GM19467 (cell line): ENCODE results near the gene MRPL23.

Experiments
- ATAC-seq: cut with Tn5 transposase; IDR thresholded peaks from one replicate; pipeline ENCODE4 v1.9.1; 2021; ENCODE audit warnings: mild to moderate bottlenecking, moderate library complexity; ENCODE audit not compliant: unreplicated experiment

MRPL23 gene

DNA sequence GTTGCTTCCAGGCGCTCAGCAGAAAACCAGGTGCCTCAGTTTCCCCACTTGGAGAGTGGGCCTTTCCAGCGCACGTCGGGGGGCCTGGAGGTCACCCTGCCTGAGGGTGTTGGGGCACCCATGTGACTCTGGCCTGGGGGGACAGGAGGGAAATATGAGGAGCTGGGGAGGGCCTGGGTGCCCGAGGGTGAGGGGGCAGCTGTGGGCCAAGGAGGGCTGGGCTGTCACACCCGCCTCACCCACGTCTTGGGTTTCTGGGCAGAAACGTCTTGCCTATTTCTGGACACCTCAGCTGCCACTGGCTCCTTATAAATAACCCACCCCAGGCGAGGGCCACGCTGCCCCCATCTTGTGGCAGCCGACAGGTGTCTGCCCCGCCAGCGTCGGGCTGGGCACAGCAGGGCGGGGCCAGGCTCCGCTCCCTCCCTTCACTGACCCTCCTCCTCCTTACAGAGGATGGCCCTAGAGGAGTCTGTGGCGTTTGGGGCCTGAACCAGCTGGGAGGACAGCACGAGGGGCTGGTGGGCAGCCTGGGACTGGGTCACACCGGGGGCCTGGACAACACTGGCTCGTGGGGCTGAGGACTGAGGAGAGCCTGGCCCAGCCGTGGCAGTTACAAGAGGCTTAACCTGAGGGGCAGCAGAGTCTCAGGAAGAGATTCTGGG is 26.1 kb upstream of the MRPL23 start:
- no peak for ATAC-seq

DNA sequence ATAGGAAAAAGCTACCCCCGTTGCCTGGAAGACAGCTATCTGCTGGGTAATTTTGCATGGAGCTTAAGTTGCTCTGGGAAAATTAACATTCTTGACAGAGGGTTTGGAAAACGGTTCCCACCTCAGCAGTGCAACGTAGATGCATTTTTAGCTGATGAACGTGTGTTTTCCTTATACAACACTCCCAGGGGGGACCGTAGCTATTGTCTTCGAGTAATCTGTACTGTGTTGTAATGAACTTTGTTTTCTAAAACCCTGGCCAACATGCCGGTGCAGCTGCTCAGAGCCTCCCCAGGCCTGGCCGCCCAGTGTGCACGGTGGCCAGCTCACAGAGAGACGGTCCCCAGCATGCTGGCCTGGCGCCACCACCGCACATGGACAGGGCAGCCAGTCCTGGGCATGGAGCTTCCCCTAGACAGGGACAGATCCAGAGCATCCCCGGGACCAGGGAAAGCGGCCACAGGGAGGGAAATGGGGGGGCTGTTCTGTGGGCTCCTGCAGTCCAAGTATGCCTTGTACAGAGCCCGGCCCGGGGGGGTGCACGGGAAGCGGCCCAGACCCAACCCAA is 25.5 kb upstream of the MRPL23 start:
- no peak for ATAC-seq

GRCh38 chr11:1922481-1923081 is 24.6 kb upstream of the MRPL23 start:
- no peak for ATAC-seq

DNA sequence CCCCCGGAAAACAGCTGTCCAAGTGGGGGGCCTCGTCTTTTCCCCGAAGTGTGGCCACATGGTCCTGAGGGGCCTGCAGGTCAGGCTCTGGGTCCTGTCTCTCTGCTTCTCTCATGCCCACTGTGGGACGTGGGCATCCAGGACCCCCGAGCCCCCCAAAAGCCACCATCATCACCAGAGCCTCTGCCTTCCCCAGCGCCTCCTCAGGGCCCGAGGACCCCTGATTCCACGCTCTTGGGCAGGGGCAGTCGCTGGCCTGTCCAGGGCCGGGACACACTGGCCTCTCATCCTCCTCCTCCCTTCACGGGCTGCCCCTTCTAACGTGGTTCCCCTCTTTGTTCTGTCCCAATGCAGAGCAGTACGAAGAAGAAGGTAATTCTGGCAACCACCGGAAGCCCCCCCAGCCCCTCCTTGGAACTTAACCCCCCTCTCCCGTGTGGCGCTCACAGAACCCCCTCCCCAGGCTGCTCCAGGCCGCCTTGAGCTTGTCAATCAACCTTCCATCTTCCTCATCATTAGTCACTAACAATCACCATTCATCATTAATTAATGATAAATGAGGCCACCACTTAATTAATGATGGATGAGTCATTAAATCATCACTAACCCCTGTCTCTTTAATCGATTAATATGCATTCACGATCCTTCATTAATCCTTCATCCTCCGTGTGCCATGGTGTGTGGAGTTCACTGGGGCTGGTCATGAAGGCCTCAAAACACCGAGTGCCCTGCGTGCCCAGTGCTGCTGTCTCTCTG is 23.8 kb upstream of the MRPL23 start:
- no peak for ATAC-seq

DNA sequence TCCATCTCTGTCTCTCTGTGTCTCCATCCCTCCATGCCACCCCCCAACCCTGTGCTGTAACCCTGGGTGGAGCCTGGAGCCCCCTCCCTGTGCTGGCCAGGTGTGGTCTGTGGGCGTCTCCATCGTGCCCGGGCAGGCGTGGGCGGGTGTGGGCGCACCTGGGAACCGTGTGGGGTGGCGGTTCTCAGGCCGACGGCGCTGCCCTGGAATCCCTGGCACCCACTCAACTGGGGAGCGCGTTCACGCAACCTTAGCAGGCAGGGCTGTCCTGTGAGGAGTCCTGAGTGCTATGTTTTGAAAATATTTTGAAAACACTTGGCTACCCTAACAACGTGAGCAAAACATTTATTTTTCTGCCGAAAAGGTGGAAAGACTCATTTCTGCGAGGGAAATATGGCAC is 23.0 kb upstream of the MRPL23 start:
- ATAC-seq = no peak

DNA sequence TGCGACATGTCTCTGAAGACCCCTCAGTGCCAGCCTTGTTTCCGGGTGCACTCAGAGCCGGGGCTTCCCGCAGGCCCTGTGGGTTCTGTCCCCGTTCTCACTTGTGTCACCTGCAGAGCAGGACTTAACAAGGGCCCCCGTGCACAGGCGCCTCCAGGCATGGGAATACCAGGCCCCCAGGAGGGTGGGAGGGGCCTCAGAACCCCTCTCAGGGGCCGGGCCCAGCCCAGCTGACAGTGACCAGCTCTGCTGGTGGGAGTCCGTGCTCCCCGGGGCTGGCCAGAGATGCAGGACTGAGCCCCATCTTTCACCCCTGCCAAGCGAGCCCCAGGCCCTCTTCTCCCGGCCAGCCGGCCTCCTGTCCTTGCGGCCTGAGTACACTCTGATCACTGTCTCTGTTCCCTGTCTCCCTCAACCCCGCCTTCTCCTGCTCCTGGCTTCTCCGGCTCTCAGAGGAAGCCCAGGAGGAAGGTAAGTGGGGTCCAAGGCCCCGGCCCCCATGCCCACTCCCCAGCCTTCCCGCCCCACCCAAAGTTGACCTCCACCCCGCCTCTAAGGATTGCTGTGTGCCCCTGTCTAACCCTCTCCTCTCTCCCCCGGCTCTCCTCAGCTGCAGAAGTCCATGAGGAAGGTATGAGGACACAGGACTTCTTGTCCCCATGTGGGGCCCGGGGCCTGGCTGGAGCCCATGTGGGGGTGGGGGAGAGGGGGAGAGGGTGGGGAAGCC is 22.3 kb upstream of the MRPL23 start:
- no peak for ATAC-seq

GRCh38 chr11:1925373-1926155 is 21.6 kb upstream of the MRPL23 start:
- ATAC-seq = no peak

GRCh38 chr11:1926156-1927025 is 20.7 kb upstream of the MRPL23 start:
- no peak for ATAC-seq

- ATAC-seq = no peak
These were observed 19.9 kb upstream of the MRPL23 start for GRCh38 chr11:1927026-1927847.

- ATAC-seq = no peak
These were observed 19.2 kb upstream of the MRPL23 start for GRCh38 chr11:1927848-1928469.

DNA sequence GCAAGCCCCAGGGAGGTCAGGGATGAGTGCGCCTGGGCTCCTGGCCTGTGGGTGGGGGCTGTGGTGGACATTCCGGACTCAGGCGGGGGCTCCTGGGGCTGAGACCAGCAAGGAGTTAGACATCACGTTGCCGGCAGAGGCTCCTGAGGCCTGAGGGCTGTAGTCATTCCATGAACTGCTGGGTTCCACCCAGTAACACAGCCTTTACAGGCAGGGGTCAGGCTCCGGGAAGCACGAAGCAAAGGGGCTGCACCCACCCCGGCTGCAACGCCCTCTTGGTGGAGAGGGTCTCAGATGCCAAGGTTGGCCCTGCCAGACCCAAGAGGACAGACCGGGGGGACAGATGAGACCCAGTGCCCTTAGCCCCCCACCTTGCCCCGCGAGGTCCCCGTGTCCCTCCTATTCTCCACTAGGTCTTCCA is 18.7 kb upstream of the MRPL23 start:
- no peak for ATAC-seq

- ATAC-seq = no peak
These were observed 18.1 kb upstream of the MRPL23 start for GRCh38 chr11:1928891-1929541.

DNA sequence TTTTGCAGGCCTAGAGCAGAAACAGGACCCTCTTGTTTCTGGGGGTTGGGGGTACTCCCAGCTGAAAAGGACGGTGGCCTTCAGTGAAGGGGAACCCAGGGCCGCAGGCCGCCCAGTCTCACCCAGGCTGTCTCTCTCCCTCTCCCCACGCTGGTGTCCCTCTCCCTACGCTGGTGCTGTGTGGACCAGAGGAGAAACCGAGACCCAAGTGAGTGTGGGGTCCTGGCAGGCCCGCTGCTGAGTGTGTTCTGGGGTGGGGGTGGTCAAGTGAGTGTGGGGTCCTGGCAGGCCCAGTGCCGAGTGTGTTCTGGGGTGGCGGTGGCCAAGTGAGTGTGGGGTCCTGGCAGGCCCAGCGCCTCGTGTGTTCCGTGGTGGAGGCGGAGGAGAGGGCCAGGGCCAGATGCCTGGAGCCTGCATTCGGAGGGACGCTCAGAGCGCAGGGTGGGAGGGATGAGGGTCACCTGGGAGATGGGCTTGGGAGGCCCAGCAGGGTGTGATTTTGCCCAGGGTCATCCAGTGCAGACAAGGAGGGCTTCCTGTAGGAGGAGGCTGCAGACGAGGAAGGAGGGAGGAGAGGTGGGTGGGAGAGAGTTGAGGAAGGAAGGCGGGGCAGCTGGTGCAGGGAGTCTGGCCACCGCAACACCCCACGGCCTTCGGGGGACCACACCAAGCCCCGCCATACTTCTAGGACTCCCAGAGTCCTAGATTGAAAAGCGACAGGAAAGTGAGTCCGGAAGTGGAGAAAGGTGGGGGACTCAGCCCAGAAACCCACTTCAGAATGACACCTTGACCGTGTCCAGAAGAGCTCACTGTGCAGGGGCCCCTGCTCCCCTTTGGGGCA is 17.3 kb upstream of the MRPL23 start:
- no peak for ATAC-seq

DNA sequence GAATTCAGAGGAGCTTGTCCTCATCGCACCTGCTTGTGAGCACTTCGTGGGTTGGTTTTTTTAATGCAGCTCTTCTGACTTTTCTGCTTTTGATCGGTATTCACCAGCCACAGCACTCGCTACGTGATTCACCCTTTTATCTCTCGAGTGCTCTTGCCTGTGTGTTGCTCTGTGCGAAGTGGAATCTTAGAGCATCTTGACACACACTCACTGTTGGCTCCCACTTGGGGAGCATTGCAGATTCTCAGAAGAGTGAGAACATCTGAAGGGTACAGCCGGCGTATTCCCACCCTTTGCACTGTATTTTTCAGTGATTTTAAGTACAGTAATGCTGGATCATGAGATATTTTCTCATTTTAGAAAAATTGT is 16.7 kb upstream of the MRPL23 start:
- no peak for ATAC-seq

DNA sequence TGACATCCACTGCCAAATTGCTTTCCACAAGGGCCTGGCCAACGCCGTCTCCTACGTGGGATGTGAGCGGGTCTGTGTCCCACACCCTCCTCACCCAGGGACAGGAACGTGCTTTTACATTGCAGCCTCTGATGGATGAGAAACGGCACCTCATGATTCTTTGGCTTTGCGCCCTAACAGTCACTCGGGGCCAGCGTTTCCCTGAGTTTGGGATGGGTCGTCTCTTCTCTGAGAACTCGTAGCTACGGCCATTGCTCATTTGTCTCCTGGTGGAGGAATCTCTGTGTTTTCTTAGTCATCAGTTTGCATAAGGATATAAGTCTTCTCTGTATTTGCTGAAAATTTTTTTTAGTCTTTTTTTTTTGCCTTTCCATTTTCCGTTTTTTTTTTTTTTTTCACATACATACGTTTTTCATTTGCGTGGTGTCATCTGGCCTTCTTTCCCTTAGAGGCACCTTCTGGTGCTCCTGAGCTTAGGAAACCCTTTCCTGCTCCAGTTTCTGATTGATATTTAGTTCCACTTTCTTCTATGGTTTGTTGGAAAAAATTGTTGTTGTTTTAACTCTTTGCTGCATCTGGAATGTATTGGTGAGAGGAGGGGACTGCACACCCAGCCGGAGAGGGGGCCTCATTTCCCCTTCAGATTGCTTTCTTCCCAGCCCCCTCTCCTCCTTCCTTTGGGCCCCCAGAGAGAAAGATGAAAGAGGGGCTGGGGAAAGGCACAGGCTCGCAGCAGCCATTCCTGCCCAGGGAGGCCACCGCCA is 15.6 kb upstream of the MRPL23 start:
- no peak for ATAC-seq

DNA sequence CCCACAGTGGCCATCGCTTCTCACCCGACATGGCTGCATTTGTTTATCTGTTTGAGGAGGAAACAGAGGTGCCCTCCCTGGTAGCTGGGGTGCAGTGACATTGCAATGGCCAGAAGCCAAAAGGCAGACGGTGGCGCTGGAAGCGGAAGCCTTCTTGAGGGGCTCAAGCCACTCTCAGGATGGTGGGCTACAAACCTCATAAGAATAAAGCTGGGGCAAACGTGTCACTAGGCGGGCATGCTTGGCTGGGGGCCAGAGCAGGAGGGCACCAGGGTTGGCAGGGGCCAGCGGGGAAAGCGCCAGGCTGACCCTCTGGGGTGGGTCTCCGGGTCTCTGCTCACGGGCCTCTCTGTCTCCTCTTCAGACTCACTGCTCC is 15.0 kb upstream of the MRPL23 start:
- no peak for ATAC-seq
